ENCODE data around the gene CEBPB. TPM values are rescaled to one million over a fixed set of nuclear protein-coding genes. Genes with fewer than 3 reads are reported as not detected.
"Not testable (repeated sequence)": the region's sequence is repeated elsewhere in the genome, so short reads cannot be mapped to it uniquely, and the experiment has no call there.

The CEBPB gene
- total and polyA plus RNA-seq, 7 experiments from 2014 or later, result 12.8 to 201 (median 37.1) TPM

DNA sequence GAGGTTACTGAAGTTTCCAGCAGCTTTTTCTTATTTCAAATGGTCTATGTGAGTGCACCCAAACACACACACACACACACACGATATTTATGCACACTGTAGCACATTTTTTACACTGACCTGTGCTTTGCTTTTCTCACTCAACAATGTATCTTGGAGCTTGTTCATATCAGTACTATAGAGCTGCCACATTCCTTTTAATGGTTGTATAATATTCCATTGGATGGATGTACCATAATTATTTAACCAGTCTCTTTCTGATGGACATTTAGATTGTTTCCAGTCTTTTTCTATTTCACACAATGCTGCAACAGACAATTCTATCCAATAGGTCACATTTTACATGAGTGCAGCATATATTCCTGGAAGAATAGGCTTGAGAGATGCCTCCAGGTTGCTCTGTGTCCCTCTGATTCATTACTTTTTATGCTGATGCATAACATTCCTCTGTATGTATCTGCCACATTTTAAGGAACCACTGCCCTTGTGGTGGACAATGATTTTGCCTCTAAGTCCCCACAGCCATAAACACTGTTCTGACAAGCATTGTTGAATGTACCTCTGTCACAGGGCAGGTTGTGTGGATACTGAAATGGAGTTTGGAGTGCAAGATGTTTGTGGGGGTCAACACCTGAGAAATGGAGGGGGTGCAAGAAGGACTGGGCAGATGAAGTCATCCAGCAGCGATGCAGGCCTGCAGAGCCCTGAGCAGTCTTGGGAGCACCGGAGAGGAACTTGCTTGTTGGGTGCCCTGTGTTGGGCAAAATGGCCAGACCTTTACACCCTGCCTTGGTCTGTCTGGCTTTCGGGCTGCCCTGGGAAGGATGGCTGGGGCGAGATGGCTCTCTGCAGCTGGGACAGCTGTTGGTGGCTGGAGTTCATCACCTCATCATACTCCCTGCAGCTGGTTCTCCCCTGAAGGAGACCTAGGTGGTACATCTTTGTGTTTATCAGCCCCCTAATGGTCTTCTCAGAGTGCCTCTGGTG is 13.6 kb downstream of the CEBPB start:
- H3K36me3 ChIP-seq (ENCODE audit: control insufficient read depth in 2 of 3, insufficient read depth in 3 of 3, low read length in 3 of 3), result no peaks in the 10 kb centered on the region
- Mint-ChIP-seq H3K9me3 (peaks cover 0 to 17% (median 8%) of the 10 kb centered on the region in 11 donors), H3K36me3 (peaks cover 0 to 14% (median 12%) of the 10 kb centered on the region in 5 donors), H3K4me3 (no peak overlapping the region), H3K4me1 (peaks cover 0 to 13% (median 4%) of the 10 kb centered on the region in 7 donors), H3K27me3 (peaks cover 0 to 15% (median 0%) of the 10 kb centered on the region in 5 donors), H3K27ac (no peak overlapping the region)
- POLR2A ChIA-PET, result no interaction called here
- no peak overlapping the region for H3K27ac ChIP-seq (ENCODE audit: low read depth, low read length)
- intact Hi-C loops (cut with micrococcal nuclease), result no loop called here
- no peak for ATAC-seq
- H3K4me3 ChIP-seq (ENCODE audit: low read length), result no peak overlapping the region
- no peaks in the 10 kb centered on the region for H3K4me1 ChIP-seq (ENCODE audit: control insufficient read depth in 2 of 2, insufficient read depth in 2 of 2, low read length in 2 of 2)
- H3K9me3 ChIP-seq (ENCODE audit: control insufficient read depth in 2 of 3, low read length in 3 of 3), result no peaks in the 10 kb centered on the region
- no peaks in the 10 kb centered on the region for H3K27me3 ChIP-seq (ENCODE audit: control insufficient read depth in 2 of 2, insufficient read depth in 2 of 2, low read length in 2 of 2)
- CTCF ChIA-PET, result interaction anchor here (0.6 kb wide), 1 partner anchor 780 kb away, joined by 3 read pairs; no protein-coding TSS in a partner anchor
- no peak for DNase-seq

DNA sequence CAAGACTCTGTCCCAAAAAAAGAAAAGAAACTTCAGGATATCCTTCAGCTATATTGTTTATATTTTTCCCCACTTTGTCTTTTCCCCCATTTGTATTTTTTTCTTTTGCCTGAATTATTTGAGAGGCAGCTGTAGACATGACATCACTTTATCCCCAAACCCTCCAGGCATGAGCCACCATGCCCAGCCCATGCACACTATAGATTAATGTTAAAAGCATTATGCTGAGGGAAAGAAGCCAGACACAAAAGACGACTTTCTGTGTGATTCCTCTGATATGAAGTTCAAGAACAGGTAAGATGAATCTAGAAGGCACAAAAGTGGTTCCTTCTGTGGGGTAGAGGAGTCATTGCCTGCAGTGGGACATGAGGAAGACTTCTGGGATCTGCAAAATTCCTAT is 16.4 kb downstream of the CEBPB start:
- Histone ChIP-seq H3K9me3 (ENCODE audit: control insufficient read depth in 2 of 3, low read length in 3 of 3) (no peaks in the 10 kb centered on the region), H3K36me3 (ENCODE audit: control insufficient read depth in 2 of 3, insufficient read depth in 3 of 3, low read length in 3 of 3) (no peaks in the 10 kb centered on the region), H3K4me3 (ENCODE audit: low read length) (no peak overlapping the region), H3K27me3 (ENCODE audit: control insufficient read depth in 2 of 2, insufficient read depth in 2 of 2, low read length in 2 of 2) (no peaks in the 10 kb centered on the region), H3K4me1 (ENCODE audit: control insufficient read depth in 2 of 2, insufficient read depth in 2 of 2, low read length in 2 of 2) (peaks cover 0 to 7% of the 10 kb centered on the region in 2 donors), H3K27ac (ENCODE audit: low read depth, low read length) (no peak overlapping the region)
- ATAC-seq, result no peak
- ChIA-PET CTCF (interaction anchor here (1.2 kb wide), 1 partner anchor 10 kb away, joined by 3 read pairs; no protein-coding TSS in a partner anchor), POLR2A (no interaction called here)
- H3K9me3 Mint-ChIP-seq, result peaks cover 0 to 13% (median 8%) of the 10 kb centered on the region in 11 donors
- H3K27ac Mint-ChIP-seq, result no peak overlapping the region
- intact Hi-C loops (cut with micrococcal nuclease), result no loop called here
- no peak overlapping the region for H3K4me3 Mint-ChIP-seq
- H3K27me3 Mint-ChIP-seq, result peaks cover 0 to 16% (median 0%) of the 10 kb centered on the region in 5 donors
- H3K36me3 Mint-ChIP-seq, result peaks cover 0 to 11% (median 0%) of the 10 kb centered on the region in 5 donors
- no peak for DNase-seq
- H3K4me1 Mint-ChIP-seq, result peaks cover 11 to 21% (median 16%) of the 10 kb centered on the region in 7 donors

DNA sequence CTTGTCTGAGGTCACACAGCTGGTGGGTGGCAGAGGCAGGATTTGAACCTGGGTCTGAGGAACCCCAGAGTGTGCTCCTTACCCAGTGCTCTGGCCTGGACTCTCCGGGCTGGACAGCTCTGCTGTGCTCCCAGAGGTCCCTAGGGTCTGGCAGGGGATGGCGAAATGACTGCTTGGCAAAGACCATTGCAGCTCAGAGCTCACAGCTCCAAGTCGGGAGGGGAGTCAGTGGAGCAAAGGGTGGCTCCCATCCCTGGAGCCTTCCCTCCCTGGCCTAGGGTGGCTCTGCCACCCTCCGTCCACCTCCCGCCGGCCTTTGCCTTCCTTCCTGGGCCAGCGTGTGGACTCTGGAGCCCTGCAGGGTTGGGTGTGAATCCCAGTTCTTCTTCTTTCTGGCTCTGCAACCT is 17.5 kb downstream of the CEBPB start:
- Mint-ChIP-seq H3K4me1 (peaks cover 11 to 19% (median 13%) of the 10 kb centered on the region in 7 donors), H3K27me3 (peaks cover 0 to 22% (median 0%) of the 10 kb centered on the region in 5 donors), H3K9me3 (peaks cover 0 to 13% (median 8%) of the 10 kb centered on the region in 11 donors), H3K4me3 (no peak overlapping the region), H3K27ac (no peak overlapping the region), H3K36me3 (peaks cover 0 to 11% (median 0%) of the 10 kb centered on the region in 5 donors)
- Histone ChIP-seq H3K27me3 (ENCODE audit: control insufficient read depth in 2 of 2, insufficient read depth in 2 of 2, low read length in 2 of 2) (no peaks in the 10 kb centered on the region), H3K9me3 (ENCODE audit: control insufficient read depth in 2 of 3, low read length in 3 of 3) (no peaks in the 10 kb centered on the region), H3K4me3 (ENCODE audit: low read length) (no peak overlapping the region), H3K4me1 (ENCODE audit: control insufficient read depth in 2 of 2, insufficient read depth in 2 of 2, low read length in 2 of 2) (peaks cover 0 to 7% of the 10 kb centered on the region in 2 donors), H3K27ac (ENCODE audit: low read depth, low read length) (no peak overlapping the region), H3K36me3 (ENCODE audit: control insufficient read depth in 2 of 3, insufficient read depth in 3 of 3, low read length in 3 of 3) (no peaks in the 10 kb centered on the region)
- ChIA-PET CTCF (no interaction called here), POLR2A (no interaction called here)
- DNase-seq (no peak), ATAC-seq (no peak)
- intact Hi-C loops (cut with micrococcal nuclease), result no loop called here

- H3K36me3 ChIP-seq (ENCODE audit: control insufficient read depth in 2 of 3, insufficient read depth in 3 of 3, low read length in 3 of 3); H3K9me3 Mint-ChIP-seq; CTCF ChIA-PET; H3K27ac ChIP-seq (ENCODE audit: low read depth, low read length); intact Hi-C loops (cut with micrococcal nuclease); DNase-seq; H3K27me3 ChIP-seq (ENCODE audit: control insufficient read depth in 2 of 2, insufficient read depth in 2 of 2, low read length in 2 of 2); H3K4me3 ChIP-seq (ENCODE audit: low read length); H3K4me3 Mint-ChIP-seq; H3K4me1 ChIP-seq (ENCODE audit: control insufficient read depth in 2 of 2, insufficient read depth in 2 of 2, low read length in 2 of 2); H3K27ac Mint-ChIP-seq; H3K9me3 ChIP-seq (ENCODE audit: control insufficient read depth in 2 of 3, low read length in 3 of 3); ATAC-seq; H3K36me3 Mint-ChIP-seq: not testable (repeated sequence)
- POLR2A ChIA-PET, result interaction anchor here (0.7 kb wide), 1 partner anchor 26 kb away, joined by 3 read pairs; no protein-coding TSS in a partner anchor
- Mint-ChIP-seq H3K27me3 (peaks cover 0 to 18% (median 0%) of the 10 kb centered on the region in 5 donors), H3K4me1 (peaks cover 12 to 19% (median 16%) of the 10 kb centered on the region in 7 donors)
Observed at GRCh38 chr20:50208815-50209214, 18.2 kb downstream of the CEBPB start.

DNA sequence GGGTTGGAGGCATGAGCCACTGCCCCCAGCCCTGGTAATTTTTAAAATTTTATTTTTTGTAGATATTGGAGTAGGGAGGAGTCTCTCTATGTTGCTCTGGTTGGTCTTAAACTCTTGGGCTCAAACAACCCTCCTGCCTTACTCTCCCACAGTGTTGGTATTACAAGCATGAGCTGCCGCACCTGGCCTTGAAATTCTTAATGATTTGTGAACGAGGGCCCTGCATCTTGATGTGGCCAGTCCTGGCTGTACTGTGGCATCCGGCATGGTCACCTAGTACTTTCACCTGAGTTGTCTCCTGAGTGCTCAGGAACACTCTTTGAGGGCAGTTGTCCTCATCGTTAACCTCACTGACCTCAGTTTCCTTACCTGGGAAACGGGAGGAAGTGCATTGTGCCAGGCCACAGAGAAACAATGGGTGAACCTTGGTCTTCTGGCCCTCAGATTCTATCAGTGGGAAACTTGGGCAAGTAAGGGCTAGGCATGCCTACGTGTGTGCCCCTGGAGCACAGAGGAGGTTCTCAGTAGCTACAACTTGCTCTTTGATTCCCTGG is 19.5 kb downstream of the CEBPB start:
- POLR2A ChIA-PET, result no interaction called here
- H3K4me1 ChIP-seq (ENCODE audit: control insufficient read depth in 2 of 2, insufficient read depth in 2 of 2, low read length in 2 of 2), result peaks cover 0 to 7% of the 10 kb centered on the region in 2 donors
- H3K9me3 ChIP-seq (ENCODE audit: control insufficient read depth in 2 of 3, low read length in 3 of 3), result no peaks in the 10 kb centered on the region
- ATAC-seq, result no peak
- no peaks in the 10 kb centered on the region for H3K36me3 Mint-ChIP-seq
- no peaks in the 10 kb centered on the region for H3K36me3 ChIP-seq (ENCODE audit: control insufficient read depth in 2 of 3, insufficient read depth in 3 of 3, low read length in 3 of 3)
- H3K4me3 Mint-ChIP-seq, result no peak overlapping the region
- H3K4me3 ChIP-seq (ENCODE audit: low read length), result no peak overlapping the region
- peaks cover 12 to 23% (median 17%) of the 10 kb centered on the region in 7 donors for H3K4me1 Mint-ChIP-seq
- no peaks in the 10 kb centered on the region for H3K27me3 ChIP-seq (ENCODE audit: control insufficient read depth in 2 of 2, insufficient read depth in 2 of 2, low read length in 2 of 2)
- H3K9me3 Mint-ChIP-seq, result no peaks in the 10 kb centered on the region
- H3K27me3 Mint-ChIP-seq, result peaks cover 0 to 22% (median 6%) of the 10 kb centered on the region in 5 donors
- CTCF ChIA-PET, result no interaction called here
- no peak overlapping the region for H3K27ac ChIP-seq (ENCODE audit: low read depth, low read length)
- H3K27ac Mint-ChIP-seq, result no peak overlapping the region
- intact Hi-C loops (cut with micrococcal nuclease), result no loop called here
- DNase-seq, result no peak

DNA sequence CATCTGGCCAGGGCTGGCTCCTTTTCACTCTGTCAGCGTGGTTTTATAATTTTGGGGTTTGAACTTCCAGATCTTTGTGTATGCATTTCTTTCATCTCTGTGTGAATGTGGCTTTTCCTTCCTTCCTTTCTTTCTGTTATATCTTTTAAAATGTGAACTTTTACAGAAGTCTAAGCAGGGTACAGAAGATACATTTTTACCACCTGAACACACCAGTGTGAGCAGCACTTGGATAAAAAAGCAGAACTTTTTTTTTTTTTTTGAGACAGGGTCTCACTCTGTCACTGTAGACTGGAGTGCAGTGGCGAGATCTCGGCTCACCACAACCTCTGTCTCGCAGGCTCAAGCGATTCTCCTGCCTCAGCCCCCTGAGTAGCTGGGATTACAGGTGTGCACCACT is 20.5 kb downstream of the CEBPB start:
- H3K4me3 Mint-ChIP-seq, result peak overlapping the region in 3 of 10 donors; percentile 14 to 65 (median 40)
- CTCF ChIA-PET, result no interaction called here
- peaks cover 12 to 23% (median 17%) of the 10 kb centered on the region in 7 donors for H3K4me1 Mint-ChIP-seq
- Histone ChIP-seq H3K4me1 (ENCODE audit: control insufficient read depth in 2 of 2, insufficient read depth in 2 of 2, low read length in 2 of 2) (peaks cover 0 to 7% of the 10 kb centered on the region in 2 donors), H3K9me3 (ENCODE audit: control insufficient read depth in 2 of 3, low read length in 3 of 3) (no peaks in the 10 kb centered on the region), H3K27ac (ENCODE audit: low read depth, low read length) (no peak overlapping the region), H3K36me3 (ENCODE audit: control insufficient read depth in 2 of 3, insufficient read depth in 3 of 3, low read length in 3 of 3) (no peaks in the 10 kb centered on the region), H3K27me3 (ENCODE audit: control insufficient read depth in 2 of 2, insufficient read depth in 2 of 2, low read length in 2 of 2) (no peaks in the 10 kb centered on the region), H3K4me3 (ENCODE audit: low read length) (no peak overlapping the region)
- no peaks in the 10 kb centered on the region for H3K9me3 Mint-ChIP-seq
- POLR2A ChIA-PET, result no interaction called here
- no peak for ATAC-seq
- no peaks in the 10 kb centered on the region for H3K36me3 Mint-ChIP-seq
- intact Hi-C loops (cut with micrococcal nuclease), result no loop called here
- peak overlapping the region in 1 of 9 donors; percentile 9 for H3K27ac Mint-ChIP-seq
- DNase-seq, result no peak
- peaks cover 0 to 27% (median 10%) of the 10 kb centered on the region in 5 donors for H3K27me3 Mint-ChIP-seq

Data from naive thymus-derived CD4-positive, alpha-beta T cell (primary cell).